SK-N-SH (cell line): ENCODE measurements around the gene PARS2. TPM values are rescaled to one million over a fixed set of nuclear protein-coding genes. Genes with fewer than 3 reads are reported as not detected.

ENCODE experiments used
- CTCF ChIA-PET: fragments of 300-600, 350-600 bp; formaldehyde crosslinking; extraction: SDS; loops from one replicate; lab custom pipeline; 2021; lab: Yijun Ruan, JAX
- POLR2A ChIA-PET: fragments of 350-600 bp; sonication (Branson Sonifier 250); formaldehyde crosslinking; extraction: SDS; loops from one replicate; lab custom pipeline; 2020; ENCODE audit warnings: antibody characterized with exemption, inconsistent platforms; lab: Yijun Ruan, JAX
- DNase-seq: peaks from one replicate; pipeline ENCODE4 v3.0.0; 2012
- H2AFZ ChIP-seq: fragments of 200-600 bp; sonication (generic); 2 replicates; pipeline ENCODE4 v1.8.1; 2016; ENCODE audit warnings: antibody characterized with exemption, mild to moderate bottlenecking, low read depth
- H3F3A ChIP-seq: fragments of 200-600 bp; sonication (generic); replicated peaks from 2 replicates; pipeline ENCODE3; 2016; ENCODE audit warnings: antibody characterized with exemption, mild to moderate bottlenecking; ENCODE audit not compliant: insufficient read depth
- H3K27ac ChIP-seq, 2 experiments: fragments of 200-500 bp in 1 of 2; fragments of 200-600 bp in 1 of 2; sonication (Bioruptor generic) in 1 of 2; sonication (generic), shearing (Covaris generic) in 1 of 2; 2 replicates each; pipeline versions ENCODE4 v1.5.1 to v1.6.1; 2014 to 2016; ENCODE audit warnings: low read depth in 2 of 2, inconsistent platforms in 1 of 2, low read length in 1 of 2, mild to moderate bottlenecking in 1 of 2, mixed read lengths in 1 of 2
- H3K27me3 ChIP-seq: fragments of 200-600 bp; sonication (generic), shearing (Covaris generic); 2 replicates; pipeline ENCODE4 v1.6.1; 2016; ENCODE audit warnings: mixed run types; ENCODE audit not compliant: insufficient read depth
- H3K36me3 ChIP-seq, 2 experiments: fragments of 200-500 bp in 1 of 2; fragments of 200-600 bp in 1 of 2; sonication (Bioruptor generic) in 1 of 2; sonication (generic) in 1 of 2; replicated peaks in 1 of 2; 2 replicates each; pipeline versions ENCODE3 to v1.5.1; 2014 to 2016; ENCODE audit warnings: low read length in 1 of 2, mild to moderate bottlenecking in 1 of 2; ENCODE audit not compliant: insufficient read depth in 2 of 2, control insufficient read depth in 1 of 2
- H3K4me1 ChIP-seq, 2 experiments: fragments of 200-500 bp in 1 of 2; fragments of 200-600 bp in 1 of 2; sonication (Bioruptor generic) in 1 of 2; sonication (generic), shearing (Covaris generic) in 1 of 2; 2 replicates each; pipeline versions ENCODE4 v1.5.1 to v1.6.1; 2014 to 2016; ENCODE audit warnings: low read depth in 1 of 2, low read length in 1 of 2, mixed run types in 1 of 2; ENCODE audit not compliant: insufficient read depth in 2 of 2, control insufficient read depth in 1 of 2
- H3K4me2 ChIP-seq: fragments of 200-600 bp; sonication (generic), shearing (Covaris generic); 2 replicates; pipeline ENCODE4 v1.6.1; 2017; ENCODE audit warnings: mixed run types
- H3K4me3 ChIP-seq, 2 experiments: fragments of 200-500 bp in 1 of 2; fragments of 200-600 bp in 1 of 2; sonication (Bioruptor generic) in 1 of 2; sonication (generic), shearing (Covaris generic) in 1 of 2; 2 replicates each; pipeline versions ENCODE4 v1.5.1 to v1.8.1; 2014 to 2016; ENCODE audit warnings: low read depth in 2 of 2, inconsistent platforms in 1 of 2, low read length in 1 of 2, mild to moderate bottlenecking in 1 of 2, mixed read lengths in 1 of 2, moderate library complexity in 1 of 2
- H3K79me2 ChIP-seq: fragments of 200-600 bp; sonication (generic); 2 replicates; pipeline ENCODE4 v1.8.1; 2017; ENCODE audit warnings: mild to moderate bottlenecking; ENCODE audit not compliant: insufficient read depth
- H3K9ac ChIP-seq: fragments of 200-600 bp; sonication (generic); 2 replicates; pipeline ENCODE4 v1.6.1; 2017; ENCODE audit warnings: mixed run types
- H3K9me2 ChIP-seq: fragments of 200-600 bp; sonication (generic); 2 replicates; pipeline ENCODE4 v1.6.1; 2017; ENCODE audit warnings: mixed run types
- H3K9me3 ChIP-seq: fragments of 200-600 bp; sonication (generic); 2 replicates; pipeline ENCODE4 v1.6.1; 2017; ENCODE audit warnings: mixed run types, mild to moderate bottlenecking, moderate library complexity
- H4K20me1 ChIP-seq: fragments of 200-600 bp; sonication (generic); 2 replicates; pipeline ENCODE4 v1.6.1; 2017; ENCODE audit warnings: mild to moderate bottlenecking, mixed run types; ENCODE audit not compliant: insufficient read depth
- FOSL2 ChIP-seq: IDR thresholded peaks from 2 replicates; pipeline ENCODE4 v1.4.0; 2012; ENCODE audit warnings: low read depth, mild to moderate bottlenecking, moderate library complexity, borderline replicate concordance
- FOXJ3 ChIP-seq: sonication (generic); formaldehyde crosslinking; IDR thresholded peaks from 2 replicates; pipeline ENCODE4 v1.5.1; 2020; ENCODE audit warnings: mild to moderate bottlenecking, missing genetic modification reagents
- GABPA ChIP-seq: IDR thresholded peaks from 2 replicates; pipeline ENCODE4 v1.4.0; 2012; ENCODE audit warnings: low read depth, mild to moderate bottlenecking
- IRF3 ChIP-seq: fragments of 150-350 bp; IDR thresholded peaks from 2 replicates; pipeline ENCODE4 v1.6.1; 2016; ENCODE audit warnings: mild to moderate bottlenecking, low read depth, low read length
- JUND ChIP-seq: IDR thresholded peaks from 2 replicates; pipeline ENCODE4 v1.4.0; 2012
- MAX ChIP-seq: IDR thresholded peaks from 2 replicates; pipeline ENCODE4 v1.4.0; 2012; ENCODE audit warnings: low read depth
- MEF2A ChIP-seq: IDR thresholded peaks from 2 replicates; pipeline ENCODE4 v1.4.0; 2012; ENCODE audit warnings: low read depth, borderline replicate concordance
- NFIC ChIP-seq: IDR thresholded peaks from 2 replicates; pipeline ENCODE4 v1.4.0; 2012; ENCODE audit warnings: borderline replicate concordance
- NRF1 ChIP-seq: IDR thresholded peaks from 2 replicates; pipeline ENCODE4 v1.6.1; 2012; ENCODE audit warnings: low read depth, mild to moderate bottlenecking, low read length
- PBX3 ChIP-seq: IDR thresholded peaks from 2 replicates; pipeline ENCODE4; 2012
- POLR2AphosphoS5 ChIP-seq: IDR thresholded peaks from 2 replicates; pipeline ENCODE4 v1.6.1; 2012; ENCODE audit warnings: low read depth, low read length
- RAD21 ChIP-seq: IDR thresholded peaks from 2 replicates; pipeline ENCODE4 v1.6.1; 2012; ENCODE audit warnings: mild to moderate bottlenecking, low read length
- REST ChIP-seq: IDR thresholded peaks from 2 replicates; pipeline ENCODE4 v1.6.1; 2012; ENCODE audit warnings: mild to moderate bottlenecking, low read depth, low read length, moderate library complexity
- SIN3A ChIP-seq: IDR thresholded peaks from 2 replicates; pipeline ENCODE4 v1.6.1; 2012; ENCODE audit warnings: low read depth, mild to moderate bottlenecking, low read length, moderate library complexity, borderline replicate concordance
- TAF1 ChIP-seq: IDR thresholded peaks from 2 replicates; pipeline ENCODE4 v1.6.1; 2012; ENCODE audit warnings: low read depth, mild to moderate bottlenecking, low read length, moderate library complexity, borderline replicate concordance
- TCF12 ChIP-seq: IDR thresholded peaks from 2 replicates; pipeline ENCODE4 v1.4.0; 2012
- USF1 ChIP-seq: IDR thresholded peaks from 2 replicates; pipeline ENCODE4 v1.4.0; 2012; ENCODE audit warnings: low read depth, borderline replicate concordance
- YY1 ChIP-seq: IDR thresholded peaks from 2 replicates; pipeline ENCODE4 v1.4.0; 2012; ENCODE audit warnings: low read depth, mild to moderate bottlenecking
- ZBTB33 ChIP-seq: IDR thresholded peaks from 2 replicates; pipeline ENCODE4 v1.4.0; 2012; ENCODE audit warnings: low read depth, borderline replicate concordance
- polyA plus RNA-seq, 3 experiments: library from polyadenylated mRNA; depleted of rRNA; stranded (reverse); fragments of >200 nt; gene quantifications; 2 replicates each; pipeline ENCODE4 v1.2.3, GENCODE V29; 2012

Gene PARS2
- polyA plus RNA-seq, 1 of the 3 experiments (the other 2 are of a cell fraction), result 3.2 TPM

- POLR2A ChIA-PET, result no interaction called here
- Histone ChIP-seq H3K27me3 (no peaks in the 10 kb centered on the region), H3K4me2 (no peak overlapping the region), H3K79me2 (peaks cover 18% of the 10 kb centered on the region), H3K9me2 (no peaks in the 10 kb centered on the region), H4K20me1 (no peaks in the 10 kb centered on the region), H3K4me3 (no peak overlapping the region), H3K27ac (no peak overlapping the region), H3K9ac (no peak overlapping the region), H3K36me3 (peaks cover 69 to 80% of the 10 kb centered on the region in 2 experiments), H2AFZ (no peak overlapping the region), H3K4me1 (no peaks in the 10 kb centered on the region), H3F3A (no peaks in the 10 kb centered on the region), H3K9me3 (no peaks in the 10 kb centered on the region)
- no peak for DNase-seq
- CTCF ChIA-PET, result interaction anchor here (0.9 to 1.1 kb wide), 2 partner anchors 8 to 70 kb away, joined by 3 read pairs; no protein-coding TSS in a partner anchor
- TF ChIP-seq NRF1 (no peak), USF1 (no peak), MAX (no peak), NFIC (no peak), MEF2A (no peak), FOSL2 (no peak), PBX3 (no peak), TCF12 (no peak), IRF3 (no peak), FOXJ3 (CRISPR knock-in tag) (no peak), ZBTB33 (no peak), JUND (no peak), RAD21 (no peak), YY1 (no peak), POLR2AphosphoS5 (no peak), GABPA (no peak), SIN3A (no peak), TAF1 (no peak), REST (no peak)
These were observed 40.3 kb downstream of the PARS2 start for GRCh38 chr1:54723985-54724384.
